ENCODE measurements around the gene HOXB5. TPM values are rescaled to one million over a fixed set of nuclear protein-coding genes. Genes with fewer than 3 reads are reported as not detected.

Gene HOXB5
- total RNA-seq, 1 experiment from 2014 or later, result 19.8 TPM

DNA sequence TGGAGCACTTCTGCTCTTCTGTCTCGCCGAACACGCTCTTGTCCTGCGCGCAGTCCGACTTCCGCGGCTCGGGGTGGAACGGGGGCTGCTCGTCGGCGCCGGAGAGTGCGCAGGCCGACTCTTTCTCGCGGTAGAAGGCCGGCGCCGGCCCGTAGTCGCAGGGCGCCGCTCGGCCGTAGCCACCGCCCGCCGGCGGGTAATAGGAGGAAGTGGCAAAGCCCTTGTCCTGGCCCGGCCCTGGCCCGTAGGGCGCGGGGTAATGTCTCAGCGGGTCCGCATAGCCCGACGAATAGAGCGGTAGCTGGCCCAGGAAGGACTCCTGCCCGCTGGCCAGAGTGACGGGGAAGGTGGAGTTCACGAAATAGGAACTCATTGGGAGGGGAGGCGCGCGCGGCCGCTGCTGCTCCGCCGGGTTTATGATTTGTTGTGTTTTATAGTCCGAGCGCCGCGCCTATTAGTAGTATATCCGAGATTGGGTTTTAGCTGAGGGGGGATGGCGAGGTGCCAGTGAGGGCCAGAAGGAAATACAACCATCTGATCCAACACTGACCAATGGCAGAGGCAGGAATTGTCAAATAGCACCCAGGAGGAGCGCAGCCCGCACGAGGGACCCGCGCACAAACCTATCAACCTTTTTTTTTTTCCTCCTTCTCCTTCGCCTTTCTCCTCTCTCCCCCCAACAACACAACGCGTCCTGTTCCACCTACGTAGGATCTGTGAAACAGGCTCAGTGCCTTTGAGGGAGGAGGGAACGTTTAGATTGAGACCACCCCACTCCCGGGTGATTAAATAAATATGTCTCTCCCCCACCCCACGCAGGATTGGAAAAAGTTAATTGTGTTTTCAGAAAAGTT, 4.4 kb upstream of the HOXB5 start:
- TF ChIP-seq JUND (IDR thresholded peaks at IDR 0.05), result no peak
- TF ChIP-seq, protein P1, sequence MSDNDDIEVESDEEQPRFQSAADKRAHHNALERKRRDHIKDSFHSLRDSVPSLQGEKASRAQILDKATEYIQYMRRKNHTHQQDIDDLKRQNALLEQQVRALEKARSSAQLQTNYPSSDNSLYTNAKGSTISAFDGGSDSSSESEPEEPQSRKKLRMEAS (IDR thresholded peaks at IDR 0.05), result no peak
- TF ChIP-seq, protein P2, sequence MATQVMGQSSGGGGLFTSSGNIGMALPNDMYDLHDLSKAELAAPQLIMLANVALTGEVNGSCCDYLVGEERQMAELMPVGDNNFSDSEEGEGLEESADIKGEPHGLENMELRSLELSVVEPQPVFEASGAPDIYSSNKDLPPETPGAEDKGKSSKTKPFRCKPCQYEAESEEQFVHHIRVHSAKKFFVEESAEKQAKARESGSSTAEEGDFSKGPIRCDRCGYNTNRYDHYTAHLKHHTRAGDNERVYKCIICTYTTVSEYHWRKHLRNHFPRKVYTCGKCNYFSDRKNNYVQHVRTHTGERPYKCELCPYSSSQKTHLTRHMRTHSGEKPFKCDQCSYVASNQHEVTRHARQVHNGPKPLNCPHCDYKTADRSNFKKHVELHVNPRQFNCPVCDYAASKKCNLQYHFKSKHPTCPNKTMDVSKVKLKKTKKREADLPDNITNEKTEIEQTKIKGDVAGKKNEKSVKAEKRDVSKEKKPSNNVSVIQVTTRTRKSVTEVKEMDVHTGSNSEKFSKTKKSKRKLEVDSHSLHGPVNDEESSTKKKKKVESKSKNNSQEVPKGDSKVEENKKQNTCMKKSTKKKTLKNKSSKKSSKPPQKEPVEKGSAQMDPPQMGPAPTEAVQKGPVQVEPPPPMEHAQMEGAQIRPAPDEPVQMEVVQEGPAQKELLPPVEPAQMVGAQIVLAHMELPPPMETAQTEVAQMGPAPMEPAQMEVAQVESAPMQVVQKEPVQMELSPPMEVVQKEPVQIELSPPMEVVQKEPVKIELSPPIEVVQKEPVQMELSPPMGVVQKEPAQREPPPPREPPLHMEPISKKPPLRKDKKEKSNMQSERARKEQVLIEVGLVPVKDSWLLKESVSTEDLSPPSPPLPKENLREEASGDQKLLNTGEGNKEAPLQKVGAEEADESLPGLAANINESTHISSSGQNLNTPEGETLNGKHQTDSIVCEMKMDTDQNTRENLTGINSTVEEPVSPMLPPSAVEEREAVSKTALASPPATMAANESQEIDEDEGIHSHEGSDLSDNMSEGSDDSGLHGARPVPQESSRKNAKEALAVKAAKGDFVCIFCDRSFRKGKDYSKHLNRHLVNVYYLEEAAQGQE (IDR thresholded peaks at IDR 0.05; ENCODE audit: low read depth), result no peak
- TF ChIP-seq, protein P3, sequence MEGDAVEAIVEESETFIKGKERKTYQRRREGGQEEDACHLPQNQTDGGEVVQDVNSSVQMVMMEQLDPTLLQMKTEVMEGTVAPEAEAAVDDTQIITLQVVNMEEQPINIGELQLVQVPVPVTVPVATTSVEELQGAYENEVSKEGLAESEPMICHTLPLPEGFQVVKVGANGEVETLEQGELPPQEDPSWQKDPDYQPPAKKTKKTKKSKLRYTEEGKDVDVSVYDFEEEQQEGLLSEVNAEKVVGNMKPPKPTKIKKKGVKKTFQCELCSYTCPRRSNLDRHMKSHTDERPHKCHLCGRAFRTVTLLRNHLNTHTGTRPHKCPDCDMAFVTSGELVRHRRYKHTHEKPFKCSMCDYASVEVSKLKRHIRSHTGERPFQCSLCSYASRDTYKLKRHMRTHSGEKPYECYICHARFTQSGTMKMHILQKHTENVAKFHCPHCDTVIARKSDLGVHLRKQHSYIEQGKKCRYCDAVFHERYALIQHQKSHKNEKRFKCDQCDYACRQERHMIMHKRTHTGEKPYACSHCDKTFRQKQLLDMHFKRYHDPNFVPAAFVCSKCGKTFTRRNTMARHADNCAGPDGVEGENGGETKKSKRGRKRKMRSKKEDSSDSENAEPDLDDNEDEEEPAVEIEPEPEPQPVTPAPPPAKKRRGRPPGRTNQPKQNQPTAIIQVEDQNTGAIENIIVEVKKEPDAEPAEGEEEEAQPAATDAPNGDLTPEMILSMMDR (IDR thresholded peaks at IDR 0.05 in 2 of 3, conservative IDR thresholded peaks at IDR 0.05 in 1 of 3; ENCODE audit: borderline replicate concordance in 1 of 3, insufficient read depth in 1 of 3, low read depth in 2 of 3, low read length in 2 of 3), result no peak
- TF ChIP-seq RAD21 (IDR thresholded peaks at IDR 0.05; ENCODE audit: low read depth), result no peak
- no peak for TF ChIP-seq EZH2phosphoT487 (IDR thresholded peaks at IDR 0.05; ENCODE audit: borderline replicate concordance)
- TF ChIP-seq ZFX (IDR thresholded peaks at IDR 0.05), result no peak
- no peak for TF ChIP-seq YY1 (IDR thresholded peaks at IDR 0.05; ENCODE audit: extremely low read depth, insufficient replicate concordance, low read depth, low read length)
- TF ChIP-seq EZH2 (IDR thresholded peaks at IDR 0.05), result no peak
- TF ChIP-seq, protein P4, sequence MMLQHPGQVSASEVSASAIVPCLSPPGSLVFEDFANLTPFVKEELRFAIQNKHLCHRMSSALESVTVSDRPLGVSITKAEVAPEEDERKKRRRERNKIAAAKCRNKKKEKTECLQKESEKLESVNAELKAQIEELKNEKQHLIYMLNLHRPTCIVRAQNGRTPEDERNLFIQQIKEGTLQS (IDR thresholded peaks at IDR 0.05), result no peak
- no peak for TF ChIP-seq SIN3A (IDR thresholded peaks at IDR 0.05; ENCODE audit: low read depth)
- TF ChIP-seq POLR2AphosphoS5 (IDR thresholded peaks at IDR 0.05; ENCODE audit: low read depth, low read length), result no peak
- TF ChIP-seq ZNF274 (IDR thresholded peaks at IDR 0.05; ENCODE audit: low read depth, low read length), result no peak
- no peak for TF ChIP-seq SP1 (IDR thresholded peaks at IDR 0.05; ENCODE audit: low read depth)
- TF ChIP-seq TCF7L2 (IDR thresholded peaks at IDR 0.05; ENCODE audit: borderline replicate concordance, extremely low read depth, insufficient read depth, insufficient read length), result no peak
- no peak for TF ChIP-seq CEBPB (IDR thresholded peaks at IDR 0.05; ENCODE audit: low read depth)
- no peak for TF ChIP-seq EGR1 (IDR thresholded peaks at IDR 0.05; ENCODE audit: low read depth)
- TF ChIP-seq ELF1 (IDR thresholded peaks at IDR 0.05; ENCODE audit: borderline replicate concordance, low read depth), result no peak
- TF ChIP-seq CBX3 (IDR thresholded peaks at IDR 0.05; ENCODE audit: low read depth), result no peak
- H3K4me1 ChIP-seq (ENCODE audit: control insufficient read depth in 1 of 2, insufficient read depth in 2 of 2, low read length in 2 of 2), result peaks cover 23 to 30% of the 10 kb centered on the region in 2 experiments
- H3K36me3 ChIP-seq (ENCODE audit: control insufficient read depth in 1 of 2, insufficient read depth in 2 of 2, low read length in 2 of 2), result peaks cover 27 to 28% of the 10 kb centered on the region in 2 experiments; a peak in 3 of 4 replicates
- POLR2A ChIA-PET, result no interaction called here
- RAD21 ChIA-PET (ENCODE audit: low non-redundant PET in 1 of 2, low total read pairs in 2 of 2, uncharacterized antibody in 2 of 2, unreplicated experiment in 2 of 2), result no interaction called here
- BruUV-seq (replicated peaks), result no TSS peak
- peaks cover 98% of the 10 kb centered on the region for H3K79me2 ChIP-seq (ENCODE audit: insufficient read depth, low read length)
- H3K9ac ChIP-seq (ENCODE audit: low read length), result no peak overlapping the region
- H4K20me1 ChIP-seq (ENCODE audit: insufficient read depth), result peaks cover 4% of the 10 kb centered on the region; the same call in 1 of the 2 replicates
- H3K9me2 ChIP-seq (ENCODE audit: insufficient read depth), result no peaks in the 10 kb centered on the region
- CTCF ChIA-PET, result no interaction called here
- H3K4me3 ChIP-seq (replicated peaks in 1 of 2; ENCODE audit: low read depth in 1 of 2, low read length in 2 of 2), result no peak overlapping the region
- no peak for DNase-seq (ENCODE audit: low read depth, low spot score)
- no peaks in the 10 kb centered on the region for H3K9me3 ChIP-seq (ENCODE audit: control insufficient read depth in 1 of 2, insufficient read depth in 1 of 2, low read depth in 1 of 2, low read length in 2 of 2)
- H3K27me3 ChIP-seq (ENCODE audit: insufficient read depth, low read length), result no peaks in the 10 kb centered on the region
- H2AFZ ChIP-seq (ENCODE audit: low read depth, low read length, poor library complexity, severe bottlenecking), result no peak overlapping the region
- H3K27ac ChIP-seq (ENCODE audit: low read depth, low read length), result no peak overlapping the region; the same call in 1 of the 2 replicates
- intact Hi-C loops (cut with micrococcal nuclease), result no loop called here
- H3K4me2 ChIP-seq (ENCODE audit: low read length), result no peak overlapping the region
- no peak for ATAC-seq

All from HCT116 (cell line).